ENCODE measurements around the gene BTBD9.

Gene BTBD9

DNA sequence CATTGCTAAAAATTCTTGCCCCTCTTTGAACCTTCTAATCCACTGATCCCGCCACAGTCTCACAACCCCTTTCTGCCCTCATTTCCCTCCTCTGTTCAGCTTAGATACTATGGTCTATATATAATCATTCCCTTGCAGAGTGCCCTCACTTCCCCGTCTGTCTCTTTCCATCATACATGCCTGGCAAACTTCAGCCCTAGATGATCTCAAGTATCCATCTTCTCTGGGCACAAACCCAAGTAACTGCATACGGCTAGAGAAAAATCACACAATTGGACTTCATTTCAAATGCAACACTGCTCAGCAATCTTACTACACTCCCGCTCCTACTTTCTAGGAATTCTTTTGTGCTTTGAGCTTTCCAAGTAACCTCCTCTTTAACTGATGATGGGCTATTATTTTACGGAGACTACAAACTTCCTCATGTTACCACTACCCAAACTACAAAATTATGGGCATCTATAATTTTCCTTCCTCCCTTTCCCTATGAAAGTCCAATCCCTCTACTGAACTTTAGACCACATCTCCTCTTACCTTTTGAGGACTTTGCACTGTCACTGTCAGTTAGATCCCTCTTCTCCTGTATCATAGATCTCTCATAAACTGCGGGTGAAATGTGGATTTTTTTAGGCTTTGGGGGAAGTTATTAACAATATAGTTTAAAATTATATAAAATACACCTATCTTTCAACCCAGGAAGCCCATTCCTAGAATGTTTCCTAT, 135.6 kb downstream of the BTBD9 start:
- no peak for DNase-seq

DNA sequence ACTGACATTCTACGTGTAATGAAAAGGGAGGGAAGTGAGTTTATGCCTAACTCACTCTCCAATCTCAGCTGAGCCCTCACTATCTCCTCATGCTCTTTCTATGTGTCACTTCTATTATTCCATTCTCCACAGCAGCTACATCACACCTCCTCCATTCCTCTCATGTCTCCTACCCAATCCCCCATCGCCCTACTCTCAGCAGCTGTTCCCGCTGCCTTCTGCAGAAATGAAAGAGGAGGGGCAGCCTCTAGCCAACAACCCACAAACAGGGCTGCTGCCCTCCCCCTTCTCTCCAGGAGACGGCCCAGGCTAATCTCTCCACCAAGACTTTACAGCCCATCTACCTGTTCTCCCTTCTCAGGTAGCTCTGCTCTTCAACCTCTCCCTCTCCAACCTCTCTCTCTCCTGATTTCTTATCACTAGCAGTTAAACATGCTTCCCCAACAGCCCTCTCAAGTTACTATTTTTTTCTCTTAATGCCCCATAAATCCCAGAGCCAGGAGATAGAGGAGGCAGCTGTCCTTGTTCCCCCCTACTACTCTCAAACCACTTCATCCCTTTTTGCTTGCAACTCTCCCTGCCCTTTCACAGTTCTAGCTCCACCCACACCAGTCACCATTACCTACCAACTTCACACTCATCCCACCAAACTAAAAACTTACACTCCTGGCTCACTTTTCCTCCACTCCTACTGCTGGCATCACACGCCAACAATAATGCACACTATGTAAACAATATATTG, 136.5 kb downstream of the BTBD9 start:
- DNase-seq = no peak

DNA sequence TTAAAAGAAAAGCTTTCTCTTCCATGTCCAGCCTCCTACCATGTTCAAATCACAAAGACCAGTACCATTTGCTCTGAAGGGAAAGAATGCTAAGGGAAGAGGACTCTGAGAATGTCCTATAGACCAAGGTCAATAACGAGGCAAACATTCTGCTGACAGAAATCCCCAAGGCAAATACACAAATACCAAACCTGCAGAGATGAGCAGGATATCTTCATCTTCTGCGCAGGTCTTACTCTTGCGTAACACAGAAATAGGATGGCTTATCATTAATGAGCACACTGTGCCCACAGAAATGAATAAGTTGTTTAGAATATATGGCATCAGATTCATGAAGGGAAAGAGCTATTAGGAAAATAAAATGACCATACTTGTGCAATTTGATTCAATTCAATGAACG, 137.3 kb downstream of the BTBD9 start:
- no peak for DNase-seq

DNA sequence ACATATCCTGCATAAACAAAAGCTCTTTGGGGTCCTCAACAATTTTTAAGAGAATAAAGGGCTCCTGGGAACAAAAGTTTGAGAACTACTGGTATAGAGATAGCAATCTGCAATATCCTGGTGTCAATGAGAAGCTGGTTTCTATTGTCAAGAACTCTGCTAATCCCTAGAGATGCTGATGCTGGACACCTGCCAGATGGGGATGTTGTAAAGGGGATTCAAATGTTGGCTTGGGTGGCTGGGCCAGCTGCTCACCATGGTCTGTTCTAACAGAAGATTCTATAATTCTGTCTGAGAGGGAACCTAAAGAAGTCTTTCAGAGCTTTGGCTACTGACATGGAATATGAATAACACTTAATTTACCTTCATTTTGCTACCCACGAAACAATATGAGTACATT, 137.8 kb downstream of the BTBD9 start:
- DNase-seq = no peak

DNA sequence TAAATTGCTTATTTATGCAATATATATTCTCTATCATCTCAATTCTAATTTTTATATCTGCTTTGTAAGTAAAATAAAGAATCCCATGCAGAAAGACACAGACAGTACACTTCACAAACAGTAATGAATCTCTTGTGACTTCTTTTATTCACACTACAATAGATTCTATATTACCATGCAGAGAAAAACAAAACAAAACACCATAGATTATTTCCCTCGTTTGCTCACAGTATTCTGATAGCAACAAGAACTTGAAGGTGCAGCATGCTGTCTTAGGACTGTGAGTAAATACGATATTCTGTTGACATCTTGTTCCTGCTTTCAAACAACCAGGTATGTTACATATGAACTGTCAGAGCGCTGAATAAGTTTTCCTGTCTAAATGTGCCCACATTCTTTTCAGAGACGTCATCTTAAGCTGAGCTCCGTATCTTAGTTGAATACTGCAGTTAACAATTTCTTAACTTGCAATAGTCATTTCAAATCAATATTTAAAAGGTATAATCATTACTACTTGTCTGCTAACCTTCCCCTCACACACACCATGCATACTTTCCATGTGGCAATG, 140.1 kb downstream of the BTBD9 start:
- no peak for DNase-seq

DNA sequence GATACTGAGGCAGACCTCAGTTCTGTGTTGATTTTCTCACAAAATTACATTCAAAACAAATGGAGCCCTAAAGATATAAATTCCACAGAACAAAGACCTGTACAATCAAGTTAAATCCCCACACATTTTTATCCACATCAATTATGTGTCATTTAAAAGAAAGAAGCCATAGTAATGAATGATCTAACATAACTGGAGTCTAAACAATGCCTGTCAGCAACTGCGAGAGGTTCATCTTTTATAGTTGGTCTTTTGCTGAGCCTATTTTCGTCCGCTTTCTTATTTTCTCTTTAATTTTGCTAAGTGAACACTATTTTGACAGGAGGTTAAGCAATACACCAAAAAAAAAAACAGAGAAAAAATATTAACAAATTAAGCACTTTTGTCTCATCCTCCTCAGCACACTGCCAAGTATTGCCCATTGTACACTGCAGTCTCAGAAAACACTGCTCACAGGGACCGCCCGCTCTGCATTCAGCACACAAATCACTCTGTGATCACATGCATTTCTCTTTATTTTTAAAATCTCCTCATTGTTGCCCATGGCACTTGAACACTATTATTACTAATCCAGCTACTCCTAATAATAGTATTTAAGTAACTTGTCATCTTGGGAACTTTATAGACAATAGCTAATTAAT, 140.8 kb downstream of the BTBD9 start:
- peak; percentile 52 for DNase-seq

DNA sequence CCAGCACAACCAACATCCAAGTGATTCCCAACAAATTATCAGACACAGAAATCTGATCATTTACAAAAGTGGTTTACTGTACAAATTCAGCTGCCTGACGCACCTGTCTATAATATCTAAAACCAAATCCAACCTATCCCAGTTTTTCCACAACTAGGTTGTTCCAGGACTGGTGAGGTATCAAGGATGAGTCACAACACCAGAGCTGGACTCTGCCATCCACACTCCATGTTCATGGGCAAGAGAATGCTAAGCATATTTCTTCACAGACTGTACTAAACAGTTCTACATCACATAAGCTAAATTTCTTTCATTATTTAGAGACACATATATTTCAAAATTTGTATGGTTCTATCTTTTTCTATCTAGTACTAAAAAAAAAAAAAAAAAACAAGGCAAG, 141.6 kb downstream of the BTBD9 start:
- no peak for DNase-seq

DNA sequence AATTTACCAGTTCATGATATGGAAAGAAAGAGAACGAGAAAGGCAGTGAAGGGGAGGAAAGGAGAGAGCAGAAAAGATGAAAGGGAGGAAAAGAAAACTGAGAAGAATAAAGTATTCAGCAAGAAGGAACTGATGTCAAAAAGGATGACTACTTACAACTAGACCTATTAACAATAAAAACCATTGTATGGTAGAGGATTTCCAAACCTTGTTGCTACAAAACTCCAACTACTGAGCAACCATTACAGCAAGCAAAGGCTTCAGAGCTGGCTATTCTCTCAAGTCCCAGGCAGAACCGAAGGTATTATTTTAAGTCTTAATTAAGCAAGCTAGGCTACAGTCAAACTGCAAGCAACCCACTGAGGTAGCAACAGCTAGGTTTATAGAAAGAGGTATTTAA, 142.2 kb downstream of the BTBD9 start:
- DNase-seq = no peak

DNA sequence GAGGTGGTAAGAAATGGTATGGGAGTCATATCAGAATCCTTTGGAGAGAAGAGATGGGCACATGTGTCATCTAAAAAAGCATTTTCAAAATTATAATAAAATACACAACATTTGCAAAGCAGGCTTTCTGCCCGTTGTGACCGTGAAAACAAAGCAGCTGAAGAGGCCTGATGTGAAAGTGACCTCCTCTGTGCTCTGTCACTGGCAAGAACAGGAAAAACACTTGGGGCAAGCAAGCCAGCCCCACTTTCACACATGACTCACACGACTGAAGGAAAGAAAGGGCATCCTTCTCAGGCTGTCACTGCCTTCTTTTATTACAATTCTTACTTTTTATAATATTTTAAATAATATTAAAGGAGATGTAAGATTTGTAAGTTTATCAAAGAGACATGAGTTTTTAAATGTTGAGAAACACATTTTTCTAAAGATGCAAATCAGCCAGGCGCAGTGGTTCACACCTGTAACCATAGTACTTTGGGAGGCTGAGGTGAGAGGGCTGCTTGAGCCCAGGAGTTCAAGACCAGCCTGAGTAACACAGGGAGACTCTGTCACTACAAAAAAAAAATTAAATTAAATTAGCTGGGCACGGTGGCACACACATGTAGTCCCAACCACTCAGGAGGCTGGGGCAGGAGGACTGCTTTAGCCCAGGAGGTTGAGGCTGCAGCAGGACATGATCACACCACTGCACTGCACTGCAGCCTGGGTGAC, 143.7 kb downstream of the BTBD9 start:
- peak; percentile 24 for DNase-seq

DNA sequence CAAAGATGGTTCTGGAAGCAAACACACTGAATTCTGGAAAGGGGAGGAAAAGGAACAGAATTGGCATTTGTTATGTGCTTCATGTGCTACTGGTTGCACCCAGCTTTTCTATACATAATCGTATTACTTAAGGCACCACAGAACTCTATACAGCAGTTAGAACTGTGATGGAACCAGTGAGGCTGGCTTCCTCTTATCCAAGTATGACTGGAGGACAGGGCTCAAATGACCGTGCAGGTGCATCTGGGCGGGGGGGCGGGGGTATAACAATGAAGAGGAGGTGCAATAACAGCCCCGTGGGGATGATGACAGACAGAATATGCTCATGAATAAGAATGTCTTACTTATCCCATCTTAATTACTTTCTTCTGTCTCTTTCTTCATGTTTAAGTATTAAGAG, 144.2 kb downstream of the BTBD9 start:
- no peak for DNase-seq

DNA sequence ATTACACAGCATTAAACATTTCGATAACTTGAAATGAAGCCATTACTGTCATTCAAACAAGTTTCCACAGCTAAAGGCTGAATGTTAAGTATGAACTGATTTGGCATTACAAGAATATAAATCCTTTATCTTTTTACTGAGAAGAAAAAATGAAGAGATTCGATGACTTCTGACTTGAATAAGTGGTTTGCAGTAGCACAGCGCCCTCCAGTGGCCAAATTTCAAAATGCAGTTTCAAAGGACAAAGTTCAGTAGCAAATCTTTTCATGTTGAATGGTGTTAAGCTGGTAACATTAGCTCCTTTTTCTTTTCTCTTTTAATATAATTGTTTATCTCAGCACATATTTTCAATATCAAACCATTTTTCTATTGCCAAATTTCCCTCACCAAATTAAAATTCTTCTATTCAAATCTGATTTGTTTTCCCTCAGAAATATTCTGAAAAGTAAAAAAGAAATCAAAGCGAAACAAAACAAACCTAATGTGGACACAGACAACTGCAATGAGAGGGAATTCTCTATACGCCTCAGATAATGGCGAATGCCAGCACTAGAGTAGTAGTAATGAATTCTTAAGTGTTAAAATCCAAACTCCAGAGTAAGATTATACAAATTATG, 145.7 kb downstream of the BTBD9 start:
- DNase-seq = peak; percentile 93

DNA sequence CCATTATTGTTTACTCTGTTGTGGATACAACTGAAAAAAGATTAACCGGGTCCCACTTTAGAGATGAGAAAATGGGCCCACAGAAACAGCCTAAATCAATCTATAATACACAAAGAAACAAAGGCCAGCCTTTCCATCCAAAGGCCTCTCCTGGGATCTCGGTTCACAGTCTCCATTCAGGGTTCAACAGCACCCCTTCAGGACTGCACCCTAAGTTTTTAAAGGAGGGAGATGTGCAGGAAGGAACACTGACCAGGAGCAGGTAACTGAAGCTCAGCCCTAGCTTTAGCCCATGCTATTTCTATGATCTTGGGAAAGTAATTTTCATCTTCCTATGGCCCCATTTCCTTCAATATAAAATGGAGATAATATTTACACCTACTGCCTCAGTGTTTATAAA, 147.7 kb downstream of the BTBD9 start:
- DNase-seq = no peak

DNA sequence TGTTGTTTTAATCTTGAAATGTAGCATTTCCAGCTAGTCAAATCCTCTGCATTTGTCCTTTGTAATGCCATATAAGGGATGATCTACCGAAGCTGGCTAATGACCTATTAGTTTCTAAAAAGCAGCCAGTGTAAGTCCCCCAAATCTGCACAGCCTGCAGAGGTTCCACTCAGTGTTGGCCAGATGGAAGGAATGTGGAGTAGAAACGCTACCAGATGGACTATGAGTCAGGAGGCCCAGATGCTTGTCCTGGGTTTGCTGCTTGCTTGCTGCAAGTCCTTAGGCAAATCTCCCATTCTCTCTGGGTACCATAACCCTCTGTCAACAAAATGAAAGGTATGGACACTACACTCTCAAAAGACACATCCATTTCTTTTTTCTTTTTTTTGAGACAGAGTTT, 149.8 kb downstream of the BTBD9 start:
- DNase-seq = no peak

DNA sequence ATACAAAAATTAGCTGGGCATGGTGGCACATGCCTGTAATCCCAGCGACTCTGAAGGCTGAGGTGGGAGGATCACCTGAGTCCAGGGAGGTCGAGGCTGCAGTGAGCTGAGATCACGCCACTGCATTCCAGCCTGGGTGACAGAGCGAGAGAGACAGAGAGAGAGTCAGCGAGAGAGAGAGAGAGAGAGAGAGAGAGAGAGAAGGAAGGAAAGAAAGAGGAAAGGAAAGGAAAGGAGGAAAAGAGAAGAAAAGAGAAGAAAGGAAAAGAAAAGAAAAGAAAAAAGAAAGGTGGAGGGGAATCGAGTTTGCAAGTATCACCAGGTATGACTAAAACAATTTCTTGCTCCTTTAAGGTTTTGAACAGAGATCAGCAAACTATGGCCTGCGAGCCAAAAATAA, 152.3 kb downstream of the BTBD9 start:
- DNase-seq = no peak

DNA sequence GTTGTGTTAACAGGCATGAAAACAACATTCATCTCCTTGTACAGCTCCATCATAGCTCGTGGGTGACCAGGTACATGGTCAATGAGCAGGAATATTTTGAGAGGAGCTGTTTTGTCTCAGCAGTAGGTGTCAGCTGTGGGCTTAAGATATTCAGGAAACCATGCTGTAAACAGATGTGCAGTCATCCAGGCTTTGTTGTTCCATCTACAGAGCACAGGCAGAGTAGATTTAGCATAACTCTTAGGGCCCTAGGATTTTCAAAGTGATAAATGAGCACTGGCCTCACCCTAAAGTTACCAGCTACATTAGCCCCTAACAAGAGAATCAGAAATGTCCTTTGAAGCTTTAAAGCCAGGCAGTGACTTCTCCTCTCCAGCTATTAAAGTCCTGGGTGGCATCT, 154.2 kb downstream of the BTBD9 start:
- no peak for DNase-seq

DNA sequence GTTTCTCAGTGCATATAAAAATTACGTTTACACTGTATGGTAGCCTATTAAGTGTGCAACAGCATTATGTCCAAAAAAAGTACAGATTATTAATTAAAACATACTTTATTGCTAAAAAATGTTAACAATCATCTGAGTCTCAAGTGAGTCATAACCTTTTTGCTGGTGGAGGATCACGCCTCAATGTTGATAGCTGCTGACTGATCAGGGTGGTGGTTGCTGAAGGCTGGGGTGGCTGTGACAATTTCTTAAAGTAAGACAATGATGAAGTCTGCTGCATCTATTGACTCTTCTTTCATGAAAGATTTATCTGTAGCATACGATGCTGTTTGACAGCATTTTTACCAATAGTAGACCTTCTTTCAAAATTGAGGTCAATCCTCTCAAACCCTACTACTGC, 155.1 kb downstream of the BTBD9 start:
- no peak for DNase-seq

DNA sequence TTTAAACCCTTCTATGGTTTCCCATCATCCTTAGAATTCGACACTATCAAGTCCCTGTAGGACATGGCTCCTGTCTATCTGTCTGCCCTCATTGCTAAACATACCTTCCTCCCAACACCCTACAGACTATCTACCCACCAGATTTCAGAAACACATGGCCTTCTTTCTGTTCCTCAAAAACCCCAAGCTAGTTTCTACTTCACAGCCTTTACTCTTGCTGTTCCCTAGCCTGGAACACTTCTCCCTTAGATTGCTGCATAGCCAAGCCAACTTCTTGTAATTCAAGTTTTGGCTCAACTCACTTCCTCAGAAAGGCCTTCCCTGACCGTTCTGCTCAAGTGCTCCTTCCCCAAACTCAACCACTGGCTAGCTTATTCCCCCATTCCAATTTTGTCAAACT, 156.2 kb downstream of the BTBD9 start:
- DNase-seq = peak; percentile 10

DNA sequence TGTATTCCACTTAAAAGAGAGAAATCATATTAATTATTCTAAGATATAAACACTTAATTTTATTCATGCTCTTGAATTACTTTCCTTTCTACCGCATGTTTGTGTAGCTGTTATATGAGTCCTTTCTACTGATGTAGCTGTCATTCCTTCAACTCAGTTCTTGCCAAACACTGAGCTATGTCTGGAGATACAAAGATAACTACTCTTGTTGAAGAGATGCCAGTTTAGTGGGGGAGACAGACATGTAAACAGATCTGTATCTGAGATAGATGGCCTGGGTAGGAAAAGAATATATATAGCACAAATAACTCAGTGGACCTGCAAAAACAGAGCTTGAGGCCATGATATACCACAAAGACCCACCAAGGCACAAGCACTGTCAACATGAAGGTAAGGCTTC, 157.3 kb downstream of the BTBD9 start:
- DNase-seq = no peak

DNA sequence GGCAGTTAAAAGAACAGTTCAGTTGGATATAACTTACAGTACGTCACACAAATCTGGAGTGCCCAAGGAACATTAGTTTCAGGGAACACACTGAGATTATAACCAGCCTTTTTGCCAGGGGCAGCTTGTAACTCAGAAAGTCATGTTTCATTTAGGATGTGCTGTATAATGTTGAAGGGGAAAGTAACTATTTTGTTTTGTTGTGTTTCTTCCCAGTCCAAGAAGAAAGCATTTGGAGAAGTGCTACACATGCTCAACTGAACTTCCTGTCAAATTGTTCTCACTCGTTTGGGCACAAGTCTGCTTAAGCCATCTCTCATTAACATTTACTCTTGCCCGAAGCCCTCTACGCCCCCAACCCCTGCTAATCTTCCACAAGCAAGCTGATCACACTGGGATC, 157.9 kb downstream of the BTBD9 start:
- no peak for DNase-seq

DNA sequence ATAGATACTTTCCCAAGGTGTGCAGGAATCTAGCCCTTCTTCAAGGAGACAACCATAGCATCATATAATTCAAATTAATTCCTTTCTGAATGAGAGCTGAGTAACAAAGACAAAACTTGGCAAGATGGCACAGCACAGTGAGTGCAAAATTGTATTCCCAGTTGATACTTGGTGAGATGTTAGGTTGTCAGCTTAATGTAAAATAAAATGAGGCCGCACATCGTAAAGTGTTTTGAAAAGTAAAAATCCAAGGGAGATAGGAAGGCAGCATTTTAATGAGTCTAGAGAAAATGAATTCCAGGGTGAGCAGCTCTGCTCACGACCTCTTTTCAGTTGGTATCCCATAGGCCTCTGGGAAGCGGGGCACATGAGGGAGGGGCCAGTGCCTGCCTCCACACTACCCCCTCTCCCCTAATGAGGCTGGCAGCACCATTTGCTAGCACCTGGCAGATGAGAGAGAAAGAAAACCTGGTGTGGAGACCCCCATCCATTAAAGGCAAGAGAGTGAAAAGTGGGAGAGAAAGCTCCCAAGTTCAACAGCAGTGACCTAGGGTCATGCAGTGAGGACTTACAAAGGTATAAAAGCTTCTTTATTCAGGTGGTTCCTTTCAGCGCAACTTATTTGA, 158.4 kb downstream of the BTBD9 start:
- no peak for DNase-seq

DNA sequence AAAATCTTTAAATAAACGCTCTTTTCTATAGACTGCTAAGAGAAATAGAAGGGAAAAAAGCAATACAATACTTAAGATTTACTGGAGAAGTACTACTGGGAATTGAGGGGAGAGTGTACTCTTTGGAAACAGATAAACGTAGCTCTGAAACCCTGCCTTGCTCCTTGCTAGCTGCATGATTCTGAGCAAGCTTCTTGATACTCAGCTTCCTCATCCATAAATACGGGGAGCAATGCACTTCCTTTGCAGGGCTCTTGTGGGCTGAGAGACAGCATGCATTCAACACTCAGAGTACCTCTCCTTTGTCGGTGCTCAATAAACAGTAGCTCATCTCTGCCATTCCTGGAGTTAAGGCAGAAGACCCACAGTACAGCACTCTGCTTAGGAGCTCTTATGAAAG, 159.7 kb downstream of the BTBD9 start:
- no peak for DNase-seq

DNA sequence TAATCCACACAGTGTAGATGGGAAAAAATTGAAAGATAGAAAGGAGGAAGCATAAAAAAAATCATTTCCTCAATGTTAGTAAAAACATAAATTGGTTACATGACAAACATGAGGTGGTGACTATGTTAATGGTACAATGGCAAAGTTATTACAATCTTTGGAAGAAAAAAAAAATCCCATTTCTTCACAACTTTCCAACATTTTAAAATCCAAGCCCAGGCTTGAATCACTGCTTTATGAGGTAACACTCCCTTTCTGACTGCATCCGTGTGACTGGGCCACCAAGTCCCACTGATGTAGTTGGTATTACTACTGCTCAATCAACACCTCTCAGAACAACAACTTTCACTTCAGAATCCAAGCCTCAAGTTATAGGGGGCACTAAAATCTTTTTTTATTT, 160.4 kb downstream of the BTBD9 start:
- no peak for DNase-seq

Data from midbrain (tissue), 1 donor.